ENCODE data around the gene NUDCD2. TPM values are rescaled to one million over a fixed set of nuclear protein-coding genes. Genes with fewer than 3 reads are reported as not detected.
A peak's percentile ranks its signal among the peaks of the same experiment; 100 is the strongest.

Gene NUDCD2
- polyA plus RNA-seq, 1 of the 3 experiments (the other 2 are of a cell fraction) = 7.8 TPM

DNA sequence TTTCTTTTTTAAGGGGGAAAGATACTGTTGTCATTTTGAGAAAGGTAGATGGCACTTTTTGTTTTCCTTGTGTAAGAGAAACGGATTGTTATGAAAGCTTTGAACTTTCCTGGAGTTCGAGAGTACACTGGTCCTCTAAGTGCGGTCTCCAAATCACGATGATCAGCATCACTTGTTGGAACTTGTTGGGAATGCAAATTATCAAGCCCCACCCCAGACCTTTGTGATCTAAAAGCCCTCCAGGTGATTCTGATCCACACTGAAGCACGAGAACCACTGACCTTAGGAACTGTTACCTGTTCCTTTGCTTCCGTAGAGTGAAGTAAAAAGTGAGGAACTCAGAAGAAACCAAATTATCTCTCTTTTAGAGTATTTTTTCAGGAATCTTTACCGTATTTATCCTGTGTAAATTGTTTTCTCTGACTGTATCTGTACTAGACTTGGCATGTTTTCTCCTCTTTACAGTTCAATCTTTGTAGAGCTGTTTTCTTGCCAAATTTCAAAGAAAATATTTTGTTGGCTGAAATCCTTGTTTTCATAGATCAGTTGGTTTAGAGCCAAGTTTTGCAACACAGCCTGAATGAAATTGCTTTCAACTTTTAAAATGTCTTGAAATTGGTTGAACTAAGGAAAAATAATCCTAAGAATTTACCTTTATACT is 49.5 kb upstream of the NUDCD2 start:
- POLR2A ChIA-PET = no interaction called here
- peaks cover 8% of the 10 kb centered on the region for H3F3A ChIP-seq (replicated peaks; ENCODE audit: insufficient read depth)
- CTCF ChIA-PET = interaction anchor here (1.1 to 1.6 kb wide), 2 partner anchors 36 to 51 kb away, joined by 3 to 5 read pairs; no protein-coding TSS in a partner anchor

GRCh38 chr5:163508753-163509152 is 48.9 kb upstream of the NUDCD2 start:
- Histone ChIP-seq H3K9me2 (no peaks in the 10 kb centered on the region), H3K79me2 (ENCODE audit: insufficient read depth) (peaks cover 92% of the 10 kb centered on the region), H3K4me2 (peak overlapping the region; percentile 54), H3K36me3 (replicated peaks in 1 of 2; ENCODE audit: control insufficient read depth in 1 of 2, insufficient read depth in 2 of 2, low read length in 1 of 2) (peaks cover 17 to 19% of the 10 kb centered on the region in 2 experiments), H3K27ac (ENCODE audit: low read depth in 2 of 2, low read length in 1 of 2) (peak overlapping the region; percentile 38 to 50; a peak in 2 of 4 replicates), H3K4me1 (ENCODE audit: control insufficient read depth in 1 of 2, insufficient read depth in 2 of 2, low read depth in 1 of 2, low read length in 1 of 2) (peaks cover 15 to 26% of the 10 kb centered on the region in 2 experiments), H3K4me3 (ENCODE audit: low read depth in 2 of 2, low read length in 1 of 2) (peak overlapping the region; percentile 21 to 30; a peak in 1 of 4 replicates), H3K9ac (peak overlapping the region; percentile 8; the same call in 1 of the 2 replicates), H3F3A (replicated peaks; ENCODE audit: insufficient read depth) (peaks cover 8% of the 10 kb centered on the region), H3K27me3 (ENCODE audit: insufficient read depth) (no peaks in the 10 kb centered on the region), H3K9me3 (no peaks in the 10 kb centered on the region), H4K20me1 (ENCODE audit: insufficient read depth) (peaks cover 63% of the 10 kb centered on the region), H2AFZ (ENCODE audit: low read depth) (no peak overlapping the region)
- POLR2A ChIA-PET = no interaction called here
- CTCF ChIA-PET = interaction anchor here (1.1 kb wide), 1 partner anchor 35 kb away, joined by 3 read pairs; no protein-coding TSS in a partner anchor
- TF ChIP-seq FOXM1 (IDR thresholded peaks at IDR 0.05; ENCODE audit: low read depth) = no peak
- no peak for TF ChIP-seq IRF3 (IDR thresholded peaks at IDR 0.05; ENCODE audit: low read depth, low read length)
- TF ChIP-seq NFIC (IDR thresholded peaks at IDR 0.05; ENCODE audit: borderline replicate concordance) = no peak
- no peak for TF ChIP-seq CTCF (IDR thresholded peaks at IDR 0.05)
- TF ChIP-seq TCF12 (IDR thresholded peaks at IDR 0.05) = no peak
- TF ChIP-seq PBX3 (IDR thresholded peaks at IDR 0.05) = no peak
- TF ChIP-seq EZH2phosphoT487 (IDR thresholded peaks at IDR 0.05; ENCODE audit: borderline replicate concordance, low read depth) = no peak
- no peak for TF ChIP-seq MAX (IDR thresholded peaks at IDR 0.05; ENCODE audit: low read depth)
- TF ChIP-seq SMC3 (IDR thresholded peaks at IDR 0.05; ENCODE audit: low read depth, low read length) = no peak
- TF ChIP-seq, protein P1, sequence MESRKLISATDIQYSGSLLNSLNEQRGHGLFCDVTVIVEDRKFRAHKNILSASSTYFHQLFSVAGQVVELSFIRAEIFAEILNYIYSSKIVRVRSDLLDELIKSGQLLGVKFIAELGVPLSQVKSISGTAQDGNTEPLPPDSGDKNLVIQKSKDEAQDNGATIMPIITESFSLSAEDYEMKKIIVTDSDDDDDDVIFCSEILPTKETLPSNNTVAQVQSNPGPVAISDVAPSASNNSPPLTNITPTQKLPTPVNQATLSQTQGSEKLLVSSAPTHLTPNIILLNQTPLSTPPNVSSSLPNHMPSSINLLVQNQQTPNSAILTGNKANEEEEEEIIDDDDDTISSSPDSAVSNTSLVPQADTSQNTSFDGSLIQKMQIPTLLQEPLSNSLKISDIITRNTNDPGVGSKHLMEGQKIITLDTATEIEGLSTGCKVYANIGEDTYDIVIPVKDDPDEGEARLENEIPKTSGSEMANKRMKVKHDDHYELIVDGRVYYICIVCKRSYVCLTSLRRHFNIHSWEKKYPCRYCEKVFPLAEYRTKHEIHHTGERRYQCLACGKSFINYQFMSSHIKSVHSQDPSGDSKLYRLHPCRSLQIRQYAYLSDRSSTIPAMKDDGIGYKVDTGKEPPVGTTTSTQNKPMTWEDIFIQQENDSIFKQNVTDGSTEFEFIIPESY (IDR thresholded peaks at IDR 0.05; ENCODE audit: borderline replicate concordance, low read depth) = no peak
- 73% methylated on average over 5 of the region's 5 CpGs for WGBS (ENCODE audit: low lambda C conversion rate)
- no peak for DNase-seq

More for the DNA sequence above, 49.5 kb upstream of the NUDCD2 start:
- peaks cover 15 to 26% of the 10 kb centered on the region in 2 experiments for H3K4me1 ChIP-seq (ENCODE audit: control insufficient read depth in 1 of 2, insufficient read depth in 2 of 2, low read depth in 1 of 2, low read length in 1 of 2)
- H3K27me3 ChIP-seq (ENCODE audit: insufficient read depth) = no peaks in the 10 kb centered on the region
- peak overlapping the region; percentile 8; the same call in 1 of the 2 replicates for H3K9ac ChIP-seq
- DNase-seq = no peak
- peak overlapping the region; percentile 38 to 50; a peak in 2 of 4 replicates for H3K27ac ChIP-seq (ENCODE audit: low read depth in 2 of 2, low read length in 1 of 2)
- no peak for TF ChIP-seq FOSL2 (IDR thresholded peaks at IDR 0.05; ENCODE audit: borderline replicate concordance, low read depth)
- TF ChIP-seq, protein P2, sequence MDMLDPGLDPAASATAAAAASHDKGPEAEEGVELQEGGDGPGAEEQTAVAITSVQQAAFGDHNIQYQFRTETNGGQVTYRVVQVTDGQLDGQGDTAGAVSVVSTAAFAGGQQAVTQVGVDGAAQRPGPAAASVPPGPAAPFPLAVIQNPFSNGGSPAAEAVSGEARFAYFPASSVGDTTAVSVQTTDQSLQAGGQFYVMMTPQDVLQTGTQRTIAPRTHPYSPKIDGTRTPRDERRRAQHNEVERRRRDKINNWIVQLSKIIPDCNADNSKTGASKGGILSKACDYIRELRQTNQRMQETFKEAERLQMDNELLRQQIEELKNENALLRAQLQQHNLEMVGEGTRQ (IDR thresholded peaks at IDR 0.05; ENCODE audit: borderline replicate concordance, low read depth, low read length) = no peak
- TF ChIP-seq SMC3 (IDR thresholded peaks at IDR 0.05; ENCODE audit: low read depth, low read length) = no peak
- TF ChIP-seq NFIC (IDR thresholded peaks at IDR 0.05; ENCODE audit: borderline replicate concordance) = peak; percentile 72
- TF ChIP-seq IRF3 (IDR thresholded peaks at IDR 0.05; ENCODE audit: low read depth, low read length) = no peak
- H4K20me1 ChIP-seq (ENCODE audit: insufficient read depth) = peaks cover 63% of the 10 kb centered on the region
- no peaks in the 10 kb centered on the region for H3K9me3 ChIP-seq
- no peaks in the 10 kb centered on the region for H3K9me2 ChIP-seq
- no peak overlapping the region for H2AFZ ChIP-seq (ENCODE audit: low read depth)
- 58% methylated on average over 7 of the region's 7 CpGs for WGBS (ENCODE audit: low lambda C conversion rate)
- H3K4me3 ChIP-seq (ENCODE audit: low read depth in 2 of 2, low read length in 1 of 2) = peak overlapping the region; percentile 21 to 30; a peak in 3 of 4 replicates
- peaks cover 23 to 24% of the 10 kb centered on the region in 2 experiments for H3K36me3 ChIP-seq (replicated peaks in 1 of 2; ENCODE audit: control insufficient read depth in 1 of 2, insufficient read depth in 2 of 2, low read length in 1 of 2)
- peaks cover 87% of the 10 kb centered on the region for H3K79me2 ChIP-seq (ENCODE audit: insufficient read depth)
- peak overlapping the region; percentile 54 for H3K4me2 ChIP-seq
